HFF-Myc (cell line): ENCODE results near the gene RNF5.

Experiments used
- DNase-seq: peaks from one replicate; pipeline ENCODE4 v3.0.0-alpha.2; 2011; ENCODE audit warnings: low read depth; ENCODE audit errors: extremely low read depth
- H3K4me3 ChIP-seq: replicated peaks from 2 replicates; pipeline ENCODE4 v1.5.1; 2011; ENCODE audit warnings: low read depth, mild to moderate bottlenecking, control low read depth, low read length
- CTCF ChIP-seq: IDR thresholded peaks from 2 replicates; pipeline ENCODE4 v1.5.1; 2012; ENCODE audit warnings: mild to moderate bottlenecking, low read depth, low read length, control low read depth; ENCODE audit errors: missing control alignments

RNF5 gene

GRCh38 chr6:32188381-32189068 is 10.3 kb downstream of the RNF5 start:
- DNase-seq = no peak
- no peak for TF ChIP-seq CTCF

DNA sequence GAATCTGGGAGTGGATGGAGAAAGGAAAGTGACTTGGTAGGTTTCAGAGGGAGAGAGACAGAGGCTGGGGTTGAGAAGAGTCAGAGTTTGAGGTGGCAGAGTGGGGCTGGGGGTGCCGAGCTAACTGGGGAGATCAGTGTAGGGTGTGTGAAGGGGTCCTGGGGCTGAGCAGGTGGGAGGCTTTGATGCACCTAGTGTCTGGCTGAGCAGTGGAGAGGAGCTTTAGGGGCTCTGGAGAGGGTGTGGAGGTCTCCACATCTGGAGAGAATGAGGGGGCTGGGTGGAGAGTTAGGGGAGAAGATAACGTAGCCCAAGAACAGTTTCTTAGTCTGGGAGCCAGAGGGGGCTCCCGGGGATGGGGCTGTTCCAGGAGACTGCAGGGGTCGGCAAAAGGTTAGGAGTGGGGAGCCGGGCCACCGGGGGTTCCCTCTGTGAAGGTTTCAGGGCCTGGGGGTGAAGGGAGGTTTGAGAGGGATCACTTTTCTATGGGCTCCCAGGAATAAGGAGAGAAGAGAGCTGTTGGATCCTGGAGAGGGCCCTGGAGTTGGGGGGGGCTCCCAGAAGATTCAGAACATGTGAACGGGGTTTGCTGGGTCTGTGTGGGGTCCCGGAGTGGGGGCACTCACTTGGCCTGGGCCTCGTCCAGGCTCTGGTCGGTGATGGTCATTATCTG is 11.0 kb downstream of the RNF5 start:
- DNase-seq = no peak
- H3K4me3 ChIP-seq = peak overlapping the region; percentile 77
- no peak for TF ChIP-seq CTCF

More at GRCh38 chr6:32188381-32189068, 10.3 kb downstream of the RNF5 start:
- H3K4me3 ChIP-seq = peak overlapping the region; percentile 77

DNA sequence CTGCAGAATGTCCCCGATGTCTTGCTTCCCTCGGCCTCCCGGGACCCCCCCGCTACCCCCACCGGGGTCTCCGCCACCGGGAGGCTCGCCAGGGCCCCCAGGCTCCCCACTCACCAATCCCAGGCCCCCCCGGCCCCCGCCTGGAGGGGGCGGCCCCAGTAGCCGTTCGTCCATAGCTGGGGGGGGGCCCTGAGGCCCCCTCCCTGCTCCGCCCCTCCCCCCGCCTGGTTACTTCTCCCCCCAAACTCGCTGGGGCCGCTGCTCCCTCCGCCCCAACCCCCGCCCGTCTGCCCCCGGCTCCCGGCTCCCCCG is 11.5 kb downstream of the RNF5 start:
- H3K4me3 ChIP-seq = peak overlapping the region; percentile 77
- TF ChIP-seq CTCF = no peak
- no peak for DNase-seq

- DNase-seq = no peak
- no peak for TF ChIP-seq CTCF
- peak within 1 kb of the TSS; percentile 77 for H3K4me3 ChIP-seq
Observed at GRCh38 chr6:32190054-32190851, 12.0 kb downstream of the RNF5 start, which contains the start of gene PBX2. PBX2 (minus strand) TSS chr6:32190202; CDS start chr6:32189915, 287 bp downstream.

DNA sequence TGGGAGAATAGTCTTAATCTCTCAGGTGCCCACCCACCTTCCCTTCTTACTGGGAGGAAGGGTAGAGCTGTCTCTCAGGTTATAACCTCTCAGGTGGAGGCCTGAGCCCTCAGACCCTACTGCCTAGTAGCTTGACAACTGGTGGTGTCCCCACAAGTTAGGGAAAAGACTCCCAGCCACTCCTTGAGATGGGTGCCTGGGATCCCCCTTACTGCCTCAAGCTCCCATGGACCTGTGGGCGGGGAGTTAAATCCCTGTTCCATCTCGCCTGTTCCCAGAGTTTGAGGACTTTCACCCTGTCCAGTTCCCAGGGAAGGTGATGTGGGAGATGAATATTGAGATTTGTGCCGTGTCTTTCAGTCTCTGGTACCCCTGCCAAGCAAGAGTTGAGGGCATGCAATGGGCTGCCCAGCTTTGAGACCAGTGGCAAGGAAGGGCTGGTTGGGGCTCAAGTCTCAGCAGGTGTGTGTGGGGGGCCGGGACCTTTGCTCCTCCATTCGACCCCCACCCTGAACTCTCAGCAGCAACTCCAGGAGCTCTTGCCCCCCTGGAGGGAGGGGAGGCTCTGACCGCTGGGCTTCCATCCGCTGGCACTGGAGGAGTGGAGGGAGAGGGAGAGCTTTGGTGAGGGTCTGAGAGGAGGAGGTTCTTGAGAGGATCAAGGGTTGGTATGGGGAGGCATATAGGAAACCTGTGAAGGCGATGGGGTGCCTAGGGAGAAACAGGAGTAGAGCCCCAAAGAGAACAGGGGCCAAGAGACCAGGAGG is 12.9 kb downstream of the RNF5 start:
- DNase-seq = no peak
- H3K4me3 ChIP-seq = no peak overlapping the region
- TF ChIP-seq CTCF = no peak
